MCF 10A (cell line): ENCODE measurements around the gene PLD4. TPM values are rescaled to one million over a fixed set of nuclear protein-coding genes. Genes with fewer than 3 reads are reported as not detected.
A peak's percentile ranks its signal among the peaks of the same experiment; 100 is the strongest.

Experiments used
- BruUV-seq: library from RNA; stranded (reverse); fragments of 400-500 nt; replicated peaks from 2 replicates; lab custom pipeline; 2021; lab: Mats Ljungman, UMichigan
- CTCF ChIA-PET: fragments of 300-600 bp; sonication (Branson Sonifier 250); formaldehyde crosslinking; extraction: SDS; loops from one replicate; lab custom pipeline; 2021; ENCODE audit warnings: antibody characterized with exemption, inconsistent platforms; lab: Yijun Ruan, JAX
- POLR2A ChIA-PET: fragments of 300-600, 350-650 bp; sonication (Branson Sonifier 250); formaldehyde crosslinking; extraction: SDS; loops from one replicate; lab custom pipeline; 2020; ENCODE audit warnings: antibody characterized with exemption, inconsistent platforms; lab: Yijun Ruan, JAX
- DNase-seq: peaks from one replicate; pipeline ENCODE4 v3.0.0-alpha.2; 2018; ENCODE audit not compliant: unreplicated experiment
- H3K27ac Mint-ChIP-seq: one replicate; pipeline ENCODE4 v1.8.0; 2022; ENCODE audit warnings: mild to moderate bottlenecking, low read depth, mixed read lengths; ENCODE audit not compliant: unreplicated experiment
- H3K27me3 Mint-ChIP-seq: one replicate; pipeline ENCODE4 v1.8.0; 2022; ENCODE audit warnings: mixed read lengths; ENCODE audit not compliant: insufficient read depth, unreplicated experiment
- H3K36me3 Mint-ChIP-seq: one replicate; pipeline ENCODE4 v1.8.0; 2022; ENCODE audit warnings: mild to moderate bottlenecking, moderate library complexity, mixed read lengths; ENCODE audit not compliant: insufficient read depth, unreplicated experiment
- H3K4me1 Mint-ChIP-seq: one replicate; pipeline ENCODE4 v1.8.0; 2022; ENCODE audit warnings: mixed read lengths; ENCODE audit not compliant: insufficient read depth, unreplicated experiment
- H3K4me3 Mint-ChIP-seq: one replicate; pipeline ENCODE4 v1.8.0; 2022; ENCODE audit warnings: mild to moderate bottlenecking, moderate library complexity, mixed read lengths; ENCODE audit not compliant: unreplicated experiment
- H3K9me3 Mint-ChIP-seq: one replicate; pipeline ENCODE4 v1.8.0; 2022; ENCODE audit warnings: mixed read lengths; ENCODE audit not compliant: unreplicated experiment
- CTCF ChIP-seq: fragments of 200-600 bp; IDR thresholded peaks from one replicate; pipeline ENCODE4 v1.8.0; 2022; ENCODE audit warnings: antibody characterized with exemption, mild to moderate bottlenecking; ENCODE audit not compliant: unreplicated experiment
- intact Hi-C: fragments of 100-400 bp; cut with micrococcal nuclease; formaldehyde crosslinking; loops from 2 replicates; pipeline ENCODE4 v1.14.1; 2022
- total RNA-seq: library from RNA; stranded (reverse); gene quantifications from 2 replicates; pipeline ENCODE4 v1.2.3, GENCODE V29; 2022

Gene PLD4
- total RNA-seq, 1 experiment from 2014 or later, result not detected

- POLR2A ChIA-PET, result interaction anchor here (1.0 to 1.1 kb wide), 2 partner anchors 12 to 97 kb away, joined by 3 read pairs; no protein-coding TSS in a partner anchor
- peak; percentile 61 for DNase-seq
- no peak overlapping the region for H3K4me3 Mint-ChIP-seq
- H3K36me3 Mint-ChIP-seq, result peaks cover 19% of the 10 kb centered on the region
- no peak overlapping the region for H3K27ac Mint-ChIP-seq
- peaks cover 13% of the 10 kb centered on the region for H3K4me1 Mint-ChIP-seq
- intact Hi-C loops, result no loop called here
- no peak for TF ChIP-seq CTCF
- no TSS peak for BruUV-seq
- H3K9me3 Mint-ChIP-seq, result no peaks in the 10 kb centered on the region
- H3K27me3 Mint-ChIP-seq, result no peaks in the 10 kb centered on the region
- CTCF ChIA-PET, result interaction anchor here (0.6 to 0.7 kb wide), 2 partner anchors 23 to 794 kb away, joined by 3 to 4 read pairs; no protein-coding TSS in a partner anchor
Observed at GRCh38 chr14:104876251-104876699, 48.4 kb upstream of the PLD4 start.

- no peak for TF ChIP-seq CTCF
- no peak for DNase-seq
- Mint-ChIP-seq H3K27ac (no peak overlapping the region), H3K9me3 (no peaks in the 10 kb centered on the region), H3K36me3 (peaks cover 21% of the 10 kb centered on the region), H3K4me3 (no peak overlapping the region), H3K4me1 (peaks cover 6% of the 10 kb centered on the region), H3K27me3 (no peaks in the 10 kb centered on the region)
- intact Hi-C loops, result no loop called here
- CTCF ChIA-PET, result interaction anchor here (0.6 kb wide), 1 partner anchor 795 kb away, joined by 3 read pairs; no protein-coding TSS in a partner anchor
- POLR2A ChIA-PET, result interaction anchor here (1.1 kb wide), 1 partner anchor 13 kb away, joined by 3 read pairs; no protein-coding TSS in a partner anchor
- no TSS peak for BruUV-seq
Observed at GRCh38 chr14:104877066-104877805, 47.4 kb upstream of the PLD4 start.

- H3K36me3 Mint-ChIP-seq, result peaks cover 26% of the 10 kb centered on the region
- H3K27me3 Mint-ChIP-seq, result no peaks in the 10 kb centered on the region
- no peaks in the 10 kb centered on the region for H3K4me1 Mint-ChIP-seq
- no peak for DNase-seq
- intact Hi-C loops, result no loop called here
- H3K9me3 Mint-ChIP-seq, result no peaks in the 10 kb centered on the region
- BruUV-seq, result no TSS peak
- no peak overlapping the region for H3K27ac Mint-ChIP-seq
- TF ChIP-seq CTCF, result no peak
- POLR2A ChIA-PET, result no interaction called here
- no peak overlapping the region for H3K4me3 Mint-ChIP-seq
- CTCF ChIA-PET, result no interaction called here
Observed at GRCh38 chr14:104877806-104878550, 46.7 kb upstream of the PLD4 start.

- CTCF ChIA-PET, result no interaction called here
- intact Hi-C loops, result no loop called here
- Mint-ChIP-seq H3K9me3 (no peaks in the 10 kb centered on the region), H3K4me3 (no peak overlapping the region), H3K27me3 (no peaks in the 10 kb centered on the region), H3K4me1 (no peaks in the 10 kb centered on the region), H3K27ac (no peak overlapping the region), H3K36me3 (peaks cover 26% of the 10 kb centered on the region)
- POLR2A ChIA-PET, result interaction anchor here (1.6 kb wide), 1 partner anchor 14 kb away, joined by 3 read pairs; no protein-coding TSS in a partner anchor
- DNase-seq, result no peak
- TF ChIP-seq CTCF, result no peak
- no TSS peak for BruUV-seq
Observed at GRCh38 chr14:104878582-104878981, 46.1 kb upstream of the PLD4 start.
